Skeletal muscle satellite cell (primary cell): ENCODE data around the gene EID3. TPM values are rescaled to one million over a fixed set of nuclear protein-coding genes. Genes with fewer than 3 reads are reported as not detected.
A peak's percentile ranks its signal among the peaks of the same experiment; 100 is the strongest.
"Not testable (repeated sequence)": the region's sequence is repeated elsewhere in the genome, so short reads cannot be mapped to it uniquely, and the experiment has no call there.

Experiments
- H3K27me3 ChIP-seq: 2 replicates; pipeline ENCODE4 v1.7.0; 2013; ENCODE audit warnings: low read length; ENCODE audit not compliant: control insufficient read depth, insufficient read depth
- H3K36me3 ChIP-seq: 2 replicates; pipeline ENCODE4 v1.7.0; 2013; ENCODE audit warnings: mild to moderate bottlenecking, control low read depth, low read length; ENCODE audit not compliant: insufficient read depth
- H3K4me1 ChIP-seq: 2 replicates; pipeline ENCODE4 v1.7.0; 2013; ENCODE audit warnings: low read length; ENCODE audit not compliant: control insufficient read depth, insufficient read depth
- H3K4me2 ChIP-seq: 2 replicates; pipeline ENCODE4 v1.7.0; 2013; ENCODE audit warnings: mild to moderate bottlenecking, low read length
- H3K4me3 ChIP-seq: 2 replicates; pipeline ENCODE4 v1.7.0; 2013; ENCODE audit warnings: low read length
- H3K9ac ChIP-seq: 2 replicates; pipeline ENCODE4 v1.7.0; 2013; ENCODE audit warnings: mild to moderate bottlenecking, low read depth, low read length, moderate library complexity
- H3K9me3 ChIP-seq: replicated peaks from 2 replicates; pipeline ENCODE4 v1.7.0; 2013; ENCODE audit warnings: mild to moderate bottlenecking, control low read depth, low read length
- total RNA-seq: library from RNA; depleted of rRNA; stranded (reverse); fragments of >200 nt; gene quantifications from 2 replicates; pipeline ENCODE4 v1.2.3, GENCODE V29; 2012; rRNA removed

Gene EID3
- 4.4 and 10.1 TPM in 2 replicates for total RNA-seq

GRCh38 chr12:104303538-104304151, at the start of gene EID3:
TSS of gene EID3 (plus strand) at chr12:104303739. CDS start at chr12:104303935, 196 bp downstream.
- Histone ChIP-seq H3K4me1 (peaks cover 51% of the 10 kb centered on the region), H3K9ac (peak within 1 kb of the TSS; percentile 63), H3K27me3 (no peaks in the 10 kb centered on the region), H3K4me2 (peak within 1 kb of the TSS; percentile 90), H3K4me3 (peak within 1 kb of the TSS; percentile 69), H3K36me3 (peaks cover 81% of the 10 kb centered on the region), H3K9me3 (no peaks in the 10 kb centered on the region)

GRCh38 chr12:104257913-104258472, 45.5 kb upstream of the EID3 start:
- H3K4me3 ChIP-seq = no peak overlapping the region
- H3K36me3 ChIP-seq = no peaks in the 10 kb centered on the region
- H3K4me2 ChIP-seq = no peak overlapping the region
- H3K9ac ChIP-seq = no peak overlapping the region
- H3K9me3 ChIP-seq = no peaks in the 10 kb centered on the region
- no peaks in the 10 kb centered on the region for H3K27me3 ChIP-seq
- no peaks in the 10 kb centered on the region for H3K4me1 ChIP-seq

- Histone ChIP-seq H3K9ac (no peak overlapping the region), H3K9me3 (no peaks in the 10 kb centered on the region), H3K27me3 (no peaks in the 10 kb centered on the region)
Measured at GRCh38 chr12:104258476-104259067, 45.0 kb upstream of the EID3 start.

GRCh38 chr12:104263026-104263425, 40.5 kb upstream of the EID3 start:
- Histone ChIP-seq H3K4me3 (no peak overlapping the region), H3K9me3 (no peaks in the 10 kb centered on the region), H3K9ac (no peak overlapping the region), H3K4me2 (no peak overlapping the region), H3K36me3 (no peaks in the 10 kb centered on the region), H3K27me3 (no peaks in the 10 kb centered on the region), H3K4me1 (peaks cover 13% of the 10 kb centered on the region)

More at GRCh38 chr12:104258476-104259067, 45.0 kb upstream of the EID3 start:
- H3K4me3 ChIP-seq = no peak overlapping the region
- no peaks in the 10 kb centered on the region for H3K36me3 ChIP-seq
- peaks cover 5% of the 10 kb centered on the region for H3K4me1 ChIP-seq
- no peak overlapping the region for H3K4me2 ChIP-seq

GRCh38 chr12:104263580-104264358, 39.8 kb upstream of the EID3 start:
- H3K9ac ChIP-seq = no peak overlapping the region
- H3K4me2 ChIP-seq = peak overlapping the region; percentile 28
- no peak overlapping the region for H3K4me3 ChIP-seq
- H3K36me3 ChIP-seq = no peaks in the 10 kb centered on the region
- peaks cover 13% of the 10 kb centered on the region for H3K4me1 ChIP-seq
- no peaks in the 10 kb centered on the region for H3K27me3 ChIP-seq
- no peaks in the 10 kb centered on the region for H3K9me3 ChIP-seq

GRCh38 chr12:104265436-104265835, 38.1 kb upstream of the EID3 start:
- not testable (repeated sequence) for H3K9ac ChIP-seq, H3K36me3 ChIP-seq, H3K4me3 ChIP-seq, H3K27me3 ChIP-seq, H3K4me2 ChIP-seq, H3K9me3 ChIP-seq
- peaks cover 13% of the 10 kb centered on the region for H3K4me1 ChIP-seq

- Histone ChIP-seq H3K9ac (no peak overlapping the region), H3K4me3 (no peak overlapping the region), H3K27me3 (no peaks in the 10 kb centered on the region), H3K4me2 (no peak overlapping the region), H3K36me3 (no peaks in the 10 kb centered on the region), H3K4me1 (peaks cover 2% of the 10 kb centered on the region), H3K9me3 (no peaks in the 10 kb centered on the region)
Measured at GRCh38 chr12:104272938-104273337, 30.6 kb upstream of the EID3 start.

- Histone ChIP-seq H3K9me3 (no peaks in the 10 kb centered on the region), H3K36me3 (no peaks in the 10 kb centered on the region), H3K4me1 (peaks cover 2% of the 10 kb centered on the region), H3K4me2 (no peak overlapping the region), H3K9ac (no peak overlapping the region), H3K4me3 (no peak overlapping the region), H3K27me3 (no peaks in the 10 kb centered on the region)
Measured at GRCh38 chr12:104273503-104273902, 30.0 kb upstream of the EID3 start.

- Histone ChIP-seq H3K4me3 (no peak overlapping the region), H3K27me3 (no peaks in the 10 kb centered on the region), H3K9me3 (no peaks in the 10 kb centered on the region), H3K36me3 (no peaks in the 10 kb centered on the region), H3K9ac (no peak overlapping the region), H3K4me2 (no peak overlapping the region), H3K4me1 (peaks cover 10% of the 10 kb centered on the region)
Measured at GRCh38 chr12:104274811-104275210, 28.7 kb upstream of the EID3 start.

- no peak overlapping the region for H3K9ac ChIP-seq
Measured at GRCh38 chr12:104275689-104276088, 27.9 kb upstream of the EID3 start.

GRCh38 chr12:104276273-104277131, 27.0 kb upstream of the EID3 start:
- H3K9ac ChIP-seq = no peak overlapping the region
- H3K9me3 ChIP-seq = no peaks in the 10 kb centered on the region
- peaks cover 24% of the 10 kb centered on the region for H3K4me1 ChIP-seq
- no peaks in the 10 kb centered on the region for H3K36me3 ChIP-seq
- no peaks in the 10 kb centered on the region for H3K27me3 ChIP-seq
- H3K4me2 ChIP-seq = no peak overlapping the region
- H3K4me3 ChIP-seq = no peak overlapping the region

More at GRCh38 chr12:104275689-104276088, 27.9 kb upstream of the EID3 start:
- Histone ChIP-seq H3K4me3 (no peak overlapping the region), H3K4me2 (no peak overlapping the region), H3K4me1 (peaks cover 18% of the 10 kb centered on the region), H3K27me3 (no peaks in the 10 kb centered on the region), H3K36me3 (no peaks in the 10 kb centered on the region), H3K9me3 (no peaks in the 10 kb centered on the region)
